Measurements from ENCODE around the gene SUMF1.
"Not testable (repeated sequence)": the region's sequence is repeated elsewhere in the genome, so short reads cannot be mapped to it uniquely, and the experiment has no call there.

DNA sequence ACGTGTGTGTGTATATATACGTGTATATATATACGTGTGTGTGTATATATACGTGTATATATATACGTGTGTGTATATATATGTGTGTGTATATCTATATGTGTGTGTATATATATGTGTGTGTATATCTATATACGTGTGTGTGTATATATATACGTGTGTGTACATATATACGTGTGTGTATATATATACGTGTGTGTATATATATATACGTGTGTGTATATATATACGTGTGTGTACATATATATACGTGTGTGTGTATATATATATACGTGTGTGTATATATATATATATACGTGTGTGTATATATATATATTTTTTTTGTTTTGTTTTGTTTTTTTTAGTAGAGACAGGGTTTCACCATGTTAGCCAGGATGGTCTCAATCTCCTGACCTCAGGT lies 10.3 kb downstream of the SUMF1 start:
- not testable (repeated sequence) for TF ChIP-seq TARDBP (IDR thresholded peaks at IDR 0.05); SUZ12 (IDR thresholded peaks at IDR 0.05); FOXK2 (IDR thresholded peaks at IDR 0.05); L3MBTL2 (conservative IDR thresholded peaks at IDR 0.05); ELF4 (IDR thresholded peaks at IDR 0.05); SP1 (IDR thresholded peaks at IDR 0.05); BHLHE40 (IDR thresholded peaks at IDR 0.05; ENCODE audit: borderline replicate concordance); ZNF384 (IDR thresholded peaks at IDR 0.05)
- TF ChIP-seq, protein P1, sequence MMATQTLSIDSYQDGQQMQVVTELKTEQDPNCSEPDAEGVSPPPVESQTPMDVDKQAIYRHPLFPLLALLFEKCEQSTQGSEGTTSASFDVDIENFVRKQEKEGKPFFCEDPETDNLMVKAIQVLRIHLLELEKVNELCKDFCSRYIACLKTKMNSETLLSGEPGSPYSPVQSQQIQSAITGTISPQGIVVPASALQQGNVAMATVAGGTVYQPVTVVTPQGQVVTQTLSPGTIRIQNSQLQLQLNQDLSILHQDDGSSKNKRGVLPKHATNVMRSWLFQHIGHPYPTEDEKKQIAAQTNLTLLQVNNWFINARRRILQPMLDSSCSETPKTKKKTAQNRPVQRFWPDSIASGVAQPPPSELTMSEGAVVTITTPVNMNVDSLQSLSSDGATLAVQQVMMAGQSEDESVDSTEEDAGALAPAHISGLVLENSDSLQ (IDR thresholded peaks at IDR 0.05) = not testable (repeated sequence)

All from HEK293T (cell line).